Fibroblast of lung (primary cell): ENCODE results near the gene CDH5.

ENCODE experiments used
- EZH2 ChIP-seq: IDR thresholded peaks from 2 replicates; pipeline ENCODE4 v1.5.1; 2012; ENCODE audit warnings: low read length, control low read depth, mild to moderate bottlenecking; ENCODE audit errors: missing control alignments
- TF ChIP-seq, protein P1 (sequence below), 2 donors: IDR thresholded peaks in 1 of 2; conservative IDR thresholded peaks in 1 of 2; 1 replicate in 1 of 2; 2 replicates in 1 of 2; pipeline ENCODE4 v1.5.1; 2011 to 2012; ENCODE audit warnings: low read length in 2 of 2, control low read depth in 1 of 2, inconsistent platforms in 1 of 2, low read depth in 1 of 2, mild to moderate bottlenecking in 1 of 2

GRCh38 chr16:66382171-66382965 is 15.9 kb downstream of the CDH5 start:
- TF ChIP-seq, protein P1, sequence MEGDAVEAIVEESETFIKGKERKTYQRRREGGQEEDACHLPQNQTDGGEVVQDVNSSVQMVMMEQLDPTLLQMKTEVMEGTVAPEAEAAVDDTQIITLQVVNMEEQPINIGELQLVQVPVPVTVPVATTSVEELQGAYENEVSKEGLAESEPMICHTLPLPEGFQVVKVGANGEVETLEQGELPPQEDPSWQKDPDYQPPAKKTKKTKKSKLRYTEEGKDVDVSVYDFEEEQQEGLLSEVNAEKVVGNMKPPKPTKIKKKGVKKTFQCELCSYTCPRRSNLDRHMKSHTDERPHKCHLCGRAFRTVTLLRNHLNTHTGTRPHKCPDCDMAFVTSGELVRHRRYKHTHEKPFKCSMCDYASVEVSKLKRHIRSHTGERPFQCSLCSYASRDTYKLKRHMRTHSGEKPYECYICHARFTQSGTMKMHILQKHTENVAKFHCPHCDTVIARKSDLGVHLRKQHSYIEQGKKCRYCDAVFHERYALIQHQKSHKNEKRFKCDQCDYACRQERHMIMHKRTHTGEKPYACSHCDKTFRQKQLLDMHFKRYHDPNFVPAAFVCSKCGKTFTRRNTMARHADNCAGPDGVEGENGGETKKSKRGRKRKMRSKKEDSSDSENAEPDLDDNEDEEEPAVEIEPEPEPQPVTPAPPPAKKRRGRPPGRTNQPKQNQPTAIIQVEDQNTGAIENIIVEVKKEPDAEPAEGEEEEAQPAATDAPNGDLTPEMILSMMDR (conservative IDR thresholded peaks at IDR 0.05 in 1 of 2, IDR thresholded peaks at IDR 0.05 in 1 of 2; ENCODE audit: low read depth in 1 of 2, low read length in 2 of 2) = no peak
- no peak for TF ChIP-seq EZH2
